ENCODE measurements around the gene WDR72. TPM values are rescaled to one million over a fixed set of nuclear protein-coding genes. Genes with fewer than 3 reads are reported as not detected.

WDR72 gene
- total RNA-seq, 2 experiments from 2014 or later = not detected

DNA sequence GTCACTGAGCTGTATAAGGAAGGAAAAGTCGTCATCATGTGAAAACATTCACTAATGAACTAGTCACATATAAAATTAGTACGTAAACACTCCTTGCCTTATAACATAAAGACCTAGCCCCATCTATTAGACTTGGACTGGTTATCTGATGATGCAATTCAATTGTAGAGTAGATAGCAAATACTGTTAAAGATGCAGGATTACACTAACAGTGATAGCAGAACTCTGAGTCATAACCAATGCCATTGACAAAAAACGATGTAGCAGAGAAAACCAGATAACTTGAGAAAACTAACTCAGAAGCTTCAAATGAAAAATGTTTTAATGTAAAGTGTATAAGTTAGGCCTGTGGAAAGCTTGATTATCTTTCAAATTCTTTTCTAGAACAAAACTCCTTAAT lies 132.2 kb downstream of the WDR72 start:
- CTCF ChIA-PET = no interaction called here
- no peaks in the 10 kb centered on the region for H3K36me3 Mint-ChIP-seq (ENCODE audit: low read depth)
- intact Hi-C loops (cut with micrococcal nuclease) = no loop called here
- no peak overlapping the region for H3K27ac Mint-ChIP-seq
- no peak for DNase-seq
- TF ChIP-seq, protein P1, sequence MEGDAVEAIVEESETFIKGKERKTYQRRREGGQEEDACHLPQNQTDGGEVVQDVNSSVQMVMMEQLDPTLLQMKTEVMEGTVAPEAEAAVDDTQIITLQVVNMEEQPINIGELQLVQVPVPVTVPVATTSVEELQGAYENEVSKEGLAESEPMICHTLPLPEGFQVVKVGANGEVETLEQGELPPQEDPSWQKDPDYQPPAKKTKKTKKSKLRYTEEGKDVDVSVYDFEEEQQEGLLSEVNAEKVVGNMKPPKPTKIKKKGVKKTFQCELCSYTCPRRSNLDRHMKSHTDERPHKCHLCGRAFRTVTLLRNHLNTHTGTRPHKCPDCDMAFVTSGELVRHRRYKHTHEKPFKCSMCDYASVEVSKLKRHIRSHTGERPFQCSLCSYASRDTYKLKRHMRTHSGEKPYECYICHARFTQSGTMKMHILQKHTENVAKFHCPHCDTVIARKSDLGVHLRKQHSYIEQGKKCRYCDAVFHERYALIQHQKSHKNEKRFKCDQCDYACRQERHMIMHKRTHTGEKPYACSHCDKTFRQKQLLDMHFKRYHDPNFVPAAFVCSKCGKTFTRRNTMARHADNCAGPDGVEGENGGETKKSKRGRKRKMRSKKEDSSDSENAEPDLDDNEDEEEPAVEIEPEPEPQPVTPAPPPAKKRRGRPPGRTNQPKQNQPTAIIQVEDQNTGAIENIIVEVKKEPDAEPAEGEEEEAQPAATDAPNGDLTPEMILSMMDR (IDR thresholded peaks at IDR 0.05) = no peak
- peaks cover 3% of the 10 kb centered on the region for H3K9me3 Mint-ChIP-seq
- H3K4me1 Mint-ChIP-seq (ENCODE audit: low read depth) = no peaks in the 10 kb centered on the region
- H3K4me3 Mint-ChIP-seq = no peak overlapping the region
- no peak for ATAC-seq
- POLR2A ChIA-PET = no interaction called here
- H3K27me3 Mint-ChIP-seq = no peaks in the 10 kb centered on the region

DNA sequence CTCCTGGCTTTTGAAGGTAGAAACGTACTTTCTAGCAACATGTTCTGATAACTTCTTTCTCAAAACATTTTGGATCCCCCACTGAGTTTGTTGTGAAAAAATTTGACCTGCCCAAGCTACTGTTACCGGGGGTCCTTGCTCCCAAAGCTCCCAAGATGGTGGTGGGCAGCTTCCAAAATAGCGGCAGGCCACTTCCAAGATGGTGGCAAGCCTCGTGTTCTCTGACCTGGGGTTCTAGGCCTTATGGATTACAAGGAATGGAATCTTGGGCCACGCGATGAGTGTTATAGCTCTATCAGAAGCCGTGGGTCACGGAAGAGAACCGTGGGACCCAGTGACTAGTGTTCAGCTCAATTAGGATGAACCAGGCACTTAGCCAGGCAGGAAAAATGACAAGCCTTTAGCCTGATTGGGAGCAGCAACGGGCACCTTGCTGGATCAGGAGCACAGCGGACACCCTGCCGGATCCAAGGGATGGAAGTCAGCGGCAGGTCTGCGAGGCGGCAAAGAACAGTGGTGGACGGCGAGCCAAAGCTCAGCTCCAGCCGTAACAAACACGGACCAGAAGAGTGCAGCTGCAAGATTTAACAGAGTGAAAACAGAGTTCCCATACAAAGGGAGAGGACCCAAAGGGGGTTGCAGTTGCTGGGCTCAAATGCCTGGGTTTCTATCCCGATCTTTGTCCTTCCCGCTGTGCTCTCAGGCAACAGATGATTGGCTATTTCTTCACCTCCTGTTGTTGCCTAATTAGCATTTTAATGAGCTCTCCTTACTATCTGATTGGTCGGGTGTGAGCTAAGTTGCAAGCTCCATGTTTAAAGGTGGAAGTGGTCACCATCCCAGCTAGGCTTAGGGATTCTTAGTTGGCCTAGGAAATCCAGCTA lies 133.3 kb downstream of the WDR72 start:
- Mint-ChIP-seq H3K27ac (no peak overlapping the region), H3K4me3 (no peak overlapping the region), H3K27me3 (no peaks in the 10 kb centered on the region), H3K9me3 (no peaks in the 10 kb centered on the region), H3K36me3 (ENCODE audit: low read depth) (no peaks in the 10 kb centered on the region), H3K4me1 (ENCODE audit: low read depth) (no peaks in the 10 kb centered on the region)
- ChIA-PET CTCF (no interaction called here), POLR2A (no interaction called here)
- TF ChIP-seq, protein P1 (IDR thresholded peaks at IDR 0.05) = no peak
- no peak for DNase-seq
- ATAC-seq = no peak
- intact Hi-C loops (cut with micrococcal nuclease) = no loop called here

DNA sequence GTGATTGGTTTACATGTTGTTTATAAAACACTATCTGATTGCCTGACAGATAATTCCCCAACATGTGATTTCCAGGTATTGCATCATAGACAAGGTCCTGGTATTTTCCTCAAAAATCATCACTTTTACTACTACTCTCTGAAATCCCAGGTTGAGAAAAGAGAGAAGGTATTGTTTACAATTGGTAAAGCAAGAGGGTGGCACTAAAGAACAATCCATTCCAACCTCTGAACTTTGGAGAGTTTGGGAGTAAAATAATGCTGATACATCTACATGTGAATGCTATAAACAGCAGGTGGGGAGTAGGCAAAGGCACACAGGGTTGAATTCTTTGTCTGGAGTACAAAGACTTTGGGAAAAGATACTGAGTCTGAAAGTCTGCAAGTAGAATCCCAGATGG lies 134.2 kb downstream of the WDR72 start:
- H3K36me3 Mint-ChIP-seq (ENCODE audit: low read depth) = no peaks in the 10 kb centered on the region
- DNase-seq = no peak
- H3K4me3 Mint-ChIP-seq = no peak overlapping the region
- intact Hi-C loops (cut with micrococcal nuclease) = no loop called here
- no peak for ATAC-seq
- H3K27me3 Mint-ChIP-seq = no peaks in the 10 kb centered on the region
- TF ChIP-seq, protein P1 (IDR thresholded peaks at IDR 0.05) = no peak
- H3K9me3 Mint-ChIP-seq = no peaks in the 10 kb centered on the region
- CTCF ChIA-PET = no interaction called here
- no peak overlapping the region for H3K27ac Mint-ChIP-seq
- H3K4me1 Mint-ChIP-seq (ENCODE audit: low read depth) = no peaks in the 10 kb centered on the region
- POLR2A ChIA-PET = no interaction called here

DNA sequence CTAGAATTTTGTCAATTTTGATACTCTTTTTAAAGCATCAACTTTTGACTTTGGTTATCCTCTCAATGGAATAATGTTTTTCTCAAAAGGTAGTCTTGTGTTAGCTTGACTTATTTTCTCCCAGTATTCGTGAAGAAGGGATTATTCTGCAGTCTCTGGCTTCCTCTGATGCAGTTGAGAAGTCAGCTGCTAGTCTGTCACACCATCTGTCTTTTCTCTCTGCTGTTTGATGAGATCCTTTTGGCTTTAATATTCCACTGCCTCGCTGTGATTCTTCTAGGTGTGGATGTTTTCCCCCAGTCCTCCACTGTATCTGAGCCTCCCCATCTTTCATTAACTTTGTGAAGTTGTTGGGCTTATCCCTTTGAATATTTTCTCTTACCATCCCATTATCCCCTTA lies 141.0 kb downstream of the WDR72 start:
- Mint-ChIP-seq H3K36me3 (ENCODE audit: low read depth) (no peaks in the 10 kb centered on the region), H3K27ac (no peak overlapping the region), H3K4me1 (ENCODE audit: low read depth) (no peaks in the 10 kb centered on the region), H3K27me3 (no peaks in the 10 kb centered on the region), H3K9me3 (no peaks in the 10 kb centered on the region), H3K4me3 (no peak overlapping the region)
- intact Hi-C loops (cut with micrococcal nuclease) = no loop called here
- ChIA-PET CTCF (no interaction called here), POLR2A (no interaction called here)
- ATAC-seq = no peak
- TF ChIP-seq, protein P1 (IDR thresholded peaks at IDR 0.05) = no peak
- DNase-seq = no peak

DNA sequence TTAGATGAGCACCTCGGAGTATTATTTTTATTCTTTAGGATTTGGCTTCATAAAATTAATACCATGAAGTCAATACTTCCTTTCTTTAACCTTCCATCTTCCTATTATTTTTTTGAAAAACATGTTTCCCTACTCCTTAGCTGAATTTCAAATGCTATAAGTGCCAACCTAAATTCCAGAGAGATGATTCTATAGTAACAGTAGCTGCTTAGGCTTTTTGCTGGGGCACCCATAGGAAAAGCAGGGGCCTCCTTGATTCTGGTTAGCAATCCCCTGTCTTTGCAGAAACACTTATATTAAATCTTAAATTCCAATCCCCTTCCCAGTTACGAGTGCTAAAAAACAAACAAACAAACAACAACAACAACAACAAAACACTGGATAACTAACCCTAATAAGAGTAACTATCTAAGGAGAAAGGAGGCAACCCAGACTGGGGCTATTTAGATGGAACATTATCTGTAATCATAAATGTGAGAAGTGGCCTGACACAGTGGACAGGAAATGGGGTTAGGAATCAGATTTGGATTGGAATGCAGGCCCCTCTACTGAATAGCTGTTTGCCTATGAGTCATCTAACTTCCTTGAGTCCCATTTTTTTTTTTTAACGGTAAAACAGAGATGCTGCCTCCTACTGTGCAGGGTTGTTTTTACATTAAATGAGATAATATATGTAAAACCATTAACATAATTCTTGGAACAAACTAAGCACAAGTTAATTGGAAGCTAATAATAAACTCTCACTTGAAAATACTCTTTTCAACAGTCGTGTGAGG lies 148.1 kb downstream of the WDR72 start:
- DNase-seq (no peak), ATAC-seq (no peak)
- no peaks in the 10 kb centered on the region for H3K27me3 Mint-ChIP-seq
- H3K27ac Mint-ChIP-seq = no peak overlapping the region
- H3K4me1 Mint-ChIP-seq (ENCODE audit: low read depth) = no peaks in the 10 kb centered on the region
- H3K9me3 Mint-ChIP-seq = no peaks in the 10 kb centered on the region
- ChIA-PET CTCF (no interaction called here), POLR2A (no interaction called here)
- H3K36me3 Mint-ChIP-seq (ENCODE audit: low read depth) = no peaks in the 10 kb centered on the region
- H3K4me3 Mint-ChIP-seq = no peak overlapping the region
- intact Hi-C loops (cut with micrococcal nuclease) = no loop called here
- TF ChIP-seq, protein P1 (IDR thresholded peaks at IDR 0.05) = no peak

Data from activated CD8-positive, alpha-beta T cell treated with anti-CD3 and anti-CD28 coated beads for 36 hours (primary cell).